Stimulated activated memory B cell treated with anti-CD40 and anti-IgM and Interleukin-4, amounts not matched to agents 10 μg/mL and 1 μg/mL and 100 μg/mL, for 72 hours (primary cell): Measurements from ENCODE around the gene SIRT4.
"Not testable (repeated sequence)": the region's sequence is repeated elsewhere in the genome, so short reads cannot be mapped to it uniquely, and the experiment has no call there.

Experiments
- ATAC-seq: fragments of 150-1000 bp; cut with Tn5 transposase; 2 replicates; pipeline ENCODE4 v1.10.0; 2021
- H3K27ac Mint-ChIP-seq: one replicate; pipeline ENCODE4 v1.8.0; 2022; ENCODE audit warnings: mild to moderate bottlenecking, mixed read lengths
- H3K27me3 Mint-ChIP-seq: one replicate; pipeline ENCODE4 v1.8.0; 2022; ENCODE audit warnings: mixed read lengths
- H3K36me3 Mint-ChIP-seq: one replicate; pipeline ENCODE4 v1.8.0; 2022; ENCODE audit warnings: mixed read lengths
- H3K4me1 Mint-ChIP-seq: one replicate; pipeline ENCODE4 v1.8.0; 2022; ENCODE audit warnings: mixed read lengths
- H3K4me3 Mint-ChIP-seq: one replicate; pipeline ENCODE4 v1.8.0; 2022; ENCODE audit warnings: mild to moderate bottlenecking, moderate library complexity, mixed read lengths
- H3K9me3 Mint-ChIP-seq: one replicate; pipeline ENCODE4 v1.8.0; 2022; ENCODE audit warnings: mixed read lengths

Gene SIRT4

GRCh38 chr12:120317224-120318105, 15.3 kb downstream of the SIRT4 start:
- Mint-ChIP-seq H3K4me1 (peaks cover 9% of the 10 kb centered on the region), H3K27me3 (no peaks in the 10 kb centered on the region), H3K4me3 (peak overlapping the region; percentile 92), H3K9me3 (no peaks in the 10 kb centered on the region), H3K27ac (peak overlapping the region; percentile 89), H3K36me3 (no peaks in the 10 kb centered on the region)
- ATAC-seq = peak; percentile 100

GRCh38 chr12:120321382-120322202, 19.5 kb downstream of the SIRT4 start:
- Mint-ChIP-seq H3K9me3 (no peaks in the 10 kb centered on the region), H3K27me3 (no peaks in the 10 kb centered on the region), H3K36me3 (no peaks in the 10 kb centered on the region), H3K4me3 (no peak overlapping the region), H3K4me1 (peaks cover 20% of the 10 kb centered on the region), H3K27ac (no peak overlapping the region)
- no peak for ATAC-seq

GRCh38 chr12:120323772-120324171, 21.7 kb downstream of the SIRT4 start:
- no peak overlapping the region for H3K27ac Mint-ChIP-seq
- no peaks in the 10 kb centered on the region for H3K36me3 Mint-ChIP-seq
- H3K4me3 Mint-ChIP-seq = no peak overlapping the region
- ATAC-seq = no peak
- H3K9me3 Mint-ChIP-seq = no peaks in the 10 kb centered on the region
- H3K4me1 Mint-ChIP-seq = peaks cover 11% of the 10 kb centered on the region
- H3K27me3 Mint-ChIP-seq = no peaks in the 10 kb centered on the region

- Mint-ChIP-seq H3K27me3 (peaks cover 10% of the 10 kb centered on the region), H3K36me3 (no peaks in the 10 kb centered on the region), H3K4me3 (no peak overlapping the region), H3K27ac (no peak overlapping the region), H3K9me3 (no peaks in the 10 kb centered on the region), H3K4me1 (peaks cover 11% of the 10 kb centered on the region)
- ATAC-seq = no peak
These were observed 22.8 kb downstream of the SIRT4 start for GRCh38 chr12:120324841-120325417.

GRCh38 chr12:120327593-120327992, 25.5 kb downstream of the SIRT4 start, which contains the start of gene PLA2G1B:
TSS of gene PLA2G1B (minus strand) at chr12:120327779. CDS start at chr12:120327753, 26 bp downstream.
- Mint-ChIP-seq H3K27me3 (peaks cover 28% of the 10 kb centered on the region), H3K4me3 (no peak within 1 kb of the TSS), H3K4me1 (peaks cover 11% of the 10 kb centered on the region), H3K36me3 (no peaks in the 10 kb centered on the region), H3K9me3 (no peaks in the 10 kb centered on the region), H3K27ac (no peak within 1 kb of the TSS)
- no peak for ATAC-seq

- no peaks in the 10 kb centered on the region for H3K36me3 Mint-ChIP-seq
- no peak overlapping the region for H3K27ac Mint-ChIP-seq
- H3K9me3 Mint-ChIP-seq = no peaks in the 10 kb centered on the region
- H3K27me3 Mint-ChIP-seq = peaks cover 28% of the 10 kb centered on the region
- peaks cover 11% of the 10 kb centered on the region for H3K4me1 Mint-ChIP-seq
- no peak for ATAC-seq
- no peak overlapping the region for H3K4me3 Mint-ChIP-seq
These were observed 26.1 kb downstream of the SIRT4 start for GRCh38 chr12:120328228-120328627.

GRCh38 chr12:120331390-120331789, 29.3 kb downstream of the SIRT4 start:
- H3K27me3 Mint-ChIP-seq = peaks cover 28% of the 10 kb centered on the region
- no peak for ATAC-seq
- H3K4me3 Mint-ChIP-seq = no peak overlapping the region
- H3K27ac Mint-ChIP-seq = no peak overlapping the region
- H3K9me3 Mint-ChIP-seq = peaks cover 6% of the 10 kb centered on the region
- H3K4me1 Mint-ChIP-seq = peaks cover 12% of the 10 kb centered on the region
- H3K36me3 Mint-ChIP-seq = no peaks in the 10 kb centered on the region

- no peak for ATAC-seq
- peaks cover 11% of the 10 kb centered on the region for H3K4me1 Mint-ChIP-seq
- H3K9me3 Mint-ChIP-seq = peaks cover 7% of the 10 kb centered on the region
- no peak overlapping the region for H3K27ac Mint-ChIP-seq
- no peak overlapping the region for H3K4me3 Mint-ChIP-seq
- no peaks in the 10 kb centered on the region for H3K36me3 Mint-ChIP-seq
- peaks cover 28% of the 10 kb centered on the region for H3K27me3 Mint-ChIP-seq
These were observed 29.9 kb downstream of the SIRT4 start for GRCh38 chr12:120332041-120332440.

- Mint-ChIP-seq H3K27ac (no peak overlapping the region), H3K4me3 (no peak overlapping the region), H3K4me1 (peaks cover 11% of the 10 kb centered on the region), H3K36me3 (peaks cover 2% of the 10 kb centered on the region), H3K27me3 (peaks cover 28% of the 10 kb centered on the region), H3K9me3 (peaks cover 9% of the 10 kb centered on the region)
- ATAC-seq = no peak
These were observed 30.4 kb downstream of the SIRT4 start for GRCh38 chr12:120332523-120332922.

GRCh38 chr12:120335447-120335846, 33.3 kb downstream of the SIRT4 start:
- ATAC-seq, H3K36me3 Mint-ChIP-seq, H3K27ac Mint-ChIP-seq, H3K4me3 Mint-ChIP-seq: not testable (repeated sequence)
- Mint-ChIP-seq H3K4me1 (peaks cover 11% of the 10 kb centered on the region), H3K9me3 (peaks cover 20% of the 10 kb centered on the region), H3K27me3 (peaks cover 18% of the 10 kb centered on the region)

GRCh38 chr12:120336392-120336791, 34.3 kb downstream of the SIRT4 start:
- Mint-ChIP-seq H3K4me1 (peaks cover 11% of the 10 kb centered on the region), H3K9me3 (peaks cover 20% of the 10 kb centered on the region), H3K27me3 (peaks cover 18% of the 10 kb centered on the region)
- H3K4me3 Mint-ChIP-seq, H3K36me3 Mint-ChIP-seq, ATAC-seq, H3K27ac Mint-ChIP-seq: not testable (repeated sequence)

GRCh38 chr12:120337730-120338129, 35.6 kb downstream of the SIRT4 start:
- no peak overlapping the region for H3K27ac Mint-ChIP-seq
- H3K4me3 Mint-ChIP-seq = no peak overlapping the region
- peaks cover 20% of the 10 kb centered on the region for H3K27me3 Mint-ChIP-seq
- H3K4me1 Mint-ChIP-seq = peaks cover 11% of the 10 kb centered on the region
- H3K36me3 Mint-ChIP-seq = peaks cover 6% of the 10 kb centered on the region
- ATAC-seq = no peak
- H3K9me3 Mint-ChIP-seq = peaks cover 20% of the 10 kb centered on the region

- H3K27ac Mint-ChIP-seq = no peak overlapping the region
- peaks cover 30% of the 10 kb centered on the region for H3K27me3 Mint-ChIP-seq
- H3K36me3 Mint-ChIP-seq = peaks cover 6% of the 10 kb centered on the region
- H3K9me3 Mint-ChIP-seq = peaks cover 20% of the 10 kb centered on the region
- no peak overlapping the region for H3K4me3 Mint-ChIP-seq
- H3K4me1 Mint-ChIP-seq = peaks cover 11% of the 10 kb centered on the region
- no peak for ATAC-seq
These were observed 37.1 kb downstream of the SIRT4 start for GRCh38 chr12:120339256-120339655.

- peak; percentile 25 for ATAC-seq
- peaks cover 11% of the 10 kb centered on the region for H3K9me3 Mint-ChIP-seq
- H3K4me1 Mint-ChIP-seq = no peaks in the 10 kb centered on the region
- H3K4me3 Mint-ChIP-seq = no peak overlapping the region
- H3K27me3 Mint-ChIP-seq = peaks cover 51% of the 10 kb centered on the region
- H3K27ac Mint-ChIP-seq = no peak overlapping the region
- peaks cover 5% of the 10 kb centered on the region for H3K36me3 Mint-ChIP-seq
These were observed 40.3 kb downstream of the SIRT4 start for GRCh38 chr12:120342175-120343038.
